AG09319 (cell line): ENCODE results near the gene CTDSP2.

ENCODE experiments used
- DNase-seq: peaks from one replicate; pipeline ENCODE4 v3.0.0-alpha.2; 2010; ENCODE audit warnings: low read depth; ENCODE audit errors: extremely low read depth
- CTCF ChIP-seq: IDR thresholded peaks from 2 replicates; pipeline ENCODE4 v1.5.1; 2011; ENCODE audit warnings: low read depth, mild to moderate bottlenecking, inconsistent platforms, low read length, moderate library complexity

Gene CTDSP2

GRCh38 chr12:57815177-57816000, 31.1 kb downstream of the CTDSP2 start:
- no peak; the same call in 1 of the 2 replicates for TF ChIP-seq CTCF
- DNase-seq = no peak

- TF ChIP-seq CTCF = no peak; the same call in 1 of the 2 replicates
Measured at GRCh38 chr12:57813971-57814772, 32.4 kb downstream of the CTDSP2 start.

GRCh38 chr12:57813111-57813970, 33.2 kb downstream of the CTDSP2 start:
- DNase-seq = no peak
- no peak for TF ChIP-seq CTCF

More at GRCh38 chr12:57813971-57814772, 32.4 kb downstream of the CTDSP2 start:
- no peak for DNase-seq

GRCh38 chr12:57811028-57811755, 35.3 kb downstream of the CTDSP2 start:
- TF ChIP-seq CTCF = no peak
- DNase-seq = no peak

GRCh38 chr12:57810450-57810849, 36.1 kb downstream of the CTDSP2 start:
- TF ChIP-seq CTCF = no peak
- no peak for DNase-seq

GRCh38 chr12:57809425-57809824, 37.1 kb downstream of the CTDSP2 start:
- DNase-seq = no peak

More at GRCh38 chr12:57809425-57809824, 37.1 kb downstream of the CTDSP2 start:
- no peak for TF ChIP-seq CTCF
